ENCODE measurements around the gene UBE2V1. TPM values are rescaled to one million over a fixed set of nuclear protein-coding genes. Genes with fewer than 3 reads are reported as not detected.

The UBE2V1 gene
- total RNA-seq, 1 donor from 2014 or later: 139 TPM

GRCh38 chr20:50049442-50050026 lies 63.4 kb downstream of the UBE2V1 start:
- no peak for DNase-seq (ENCODE audit: extremely low read depth, low read depth, low spot score)

GRCh38 chr20:50048420-50049166 lies 64.4 kb downstream of the UBE2V1 start:
- DNase-seq (ENCODE audit: extremely low read depth, low read depth, low spot score): no peak

GRCh38 chr20:50044353-50044960 lies 68.5 kb downstream of the UBE2V1 start:
- no peak for DNase-seq (ENCODE audit: extremely low read depth, low read depth, low spot score)

- no peak for DNase-seq (ENCODE audit: extremely low read depth, low read depth, low spot score)
Observed at GRCh38 chr20:50043573-50044352, 69.2 kb downstream of the UBE2V1 start.

- no peak for DNase-seq (ENCODE audit: extremely low read depth, low read depth, low spot score)
Observed at GRCh38 chr20:50042370-50043313, 70.3 kb downstream of the UBE2V1 start.

- no peak for DNase-seq (ENCODE audit: extremely low read depth, low read depth, low spot score)
Observed at GRCh38 chr20:50041246-50041873, 71.6 kb downstream of the UBE2V1 start.

- no peak for DNase-seq (ENCODE audit: extremely low read depth, low read depth, low spot score)
Observed at GRCh38 chr20:50040432-50041245, 72.3 kb downstream of the UBE2V1 start.

GRCh38 chr20:50039706-50040431 lies 73.1 kb downstream of the UBE2V1 start:
- no peak for DNase-seq (ENCODE audit: extremely low read depth, low read depth, low spot score)

GRCh38 chr20:50038574-50038991 lies 74.4 kb downstream of the UBE2V1 start:
- DNase-seq (ENCODE audit: extremely low read depth, low read depth, low spot score): no peak

GRCh38 chr20:50038169-50038568 lies 74.8 kb downstream of the UBE2V1 start:
- DNase-seq (ENCODE audit: extremely low read depth, low read depth, low spot score): no peak

GRCh38 chr20:50037575-50037974 lies 75.4 kb downstream of the UBE2V1 start:
- DNase-seq (ENCODE audit: extremely low read depth, low read depth, low spot score): no peak

GRCh38 chr20:50037123-50037522 lies 75.8 kb downstream of the UBE2V1 start:
- DNase-seq (ENCODE audit: extremely low read depth, low read depth, low spot score): no peak

GRCh38 chr20:50036703-50037102 lies 76.2 kb downstream of the UBE2V1 start:
- DNase-seq (ENCODE audit: extremely low read depth, low read depth, low spot score): no peak

- DNase-seq (ENCODE audit: extremely low read depth, low read depth, low spot score): no peak
Observed at GRCh38 chr20:50034567-50035180, 78.3 kb downstream of the UBE2V1 start.

- no peak for DNase-seq (ENCODE audit: extremely low read depth, low read depth, low spot score)
Observed at GRCh38 chr20:50032955-50033666, 79.8 kb downstream of the UBE2V1 start.
